Adrenal gland (tissue), 12 donors: ENCODE data around the gene FAM200C. TPM values are rescaled to one million over a fixed set of nuclear protein-coding genes. Genes with fewer than 3 reads are reported as not detected.

Source experiments
- DNase-seq, 7 donors: peaks; one replicate each; pipeline ENCODE4 v3.0.0-alpha.2; 2019 to 2020
- H3K27ac ChIP-seq, 5 donors: fragments of 200-600 bp; sonication (generic) in 4 of 5; 1 replicate in 3 of 5; 2 replicates in 2 of 5; pipeline versions ENCODE4 v1.5.1 to v1.8.0; 2016 to 2020; ENCODE audit warnings: mild to moderate bottlenecking in 1 of 5
- H3K27me3 ChIP-seq: fragments of 200-600 bp; 2 replicates; pipeline ENCODE4 v1.8.0; 2021
- H3K36me3 ChIP-seq, 2 donors: fragments of 200-600 bp; replicated peaks in 1 of 2; 1 replicate in 1 of 2; 2 replicates in 1 of 2; pipeline versions ENCODE4 v1.5.1 to v1.8.0; 2018 to 2022
- H3K4me1 ChIP-seq, 2 donors: fragments of 200-600 bp; replicated peaks in 1 of 2; 1 replicate in 1 of 2; 2 replicates in 1 of 2; pipeline versions ENCODE4 v1.5.1 to v1.8.0; 2018 to 2021
- H3K4me3 ChIP-seq, 4 donors: fragments of 200-600 bp; sonication (generic) in 3 of 4; one replicate each; pipeline ENCODE4 v1.5.1; 2016 to 2018
- H3K9me3 ChIP-seq, 3 donors: fragments of 200-600 bp; sonication (generic) in 1 of 3; replicated peaks in 1 of 3; 1 replicate in 2 of 3; 2 replicates in 1 of 3; pipeline versions ENCODE4 v1.5.1 to v1.8.0; 2016 to 2021
- CTCF ChIP-seq, 6 experiments: fragments of 450-650 bp in 4 of 6; fragments of 200-600 bp in 2 of 6; sonication (generic) in 1 of 6; IDR thresholded peaks; 1 replicate in 5 of 6; 2 replicates in 1 of 6; pipeline versions ENCODE4 v1.5.1 to v1.8.0; 2016 to 2021; ENCODE audit warnings: antibody characterized with exemption in 6 of 6, mild to moderate bottlenecking in 2 of 6, moderate library complexity in 1 of 6
- POLR2A ChIP-seq, 2 donors: fragments of 450-650 bp; IDR thresholded peaks; one replicate each; pipeline ENCODE4 v1.6.1; 2017; ENCODE audit warnings: antibody characterized with exemption in 2 of 2, mild to moderate bottlenecking in 2 of 2, moderate library complexity in 1 of 2
- WGBS, 4 donors: extraction: QIAGEN DNeasy Blood & Tissue Kit in 2 of 4; methylation state at CpG; one replicate each; pipeline versions ENCODE4 v1.1.5 to v1.1.7; 2013 to 2017; 5-methylcytosine and 5-hydroxymethylcytosine counted together
- intact Hi-C, 2 donors: fragments of 100-400 bp; cut with DNase I; formaldehyde crosslinking; loops; one replicate each; pipeline versions ENCODE4 v1.14.1 to v1.15.0; 2022 to 2023
- polyA plus RNA-seq, 3 donors: library from polyadenylated mRNA; stranded (reverse); fragments of 200-250 nt in 2 of 3; fragments of 350-450 nt in 1 of 3; fragmentation: Illumina TruSeq in 1 of 3; extraction: RNeasy Lipid Tissue Mini Kit (QIAGEN cat#74804) in 1 of 3; gene quantifications; one replicate each; pipeline ENCODE4 v1.2.3, GENCODE V29; 2013 to 2014
- total RNA-seq, 9 donors: library from RNA; depleted of rRNA in 4 of 9; stranded (reverse); fragments of >200 nt in 4 of 9; fragments of 120-200 nt in 1 of 9; fragmentation: NEBNext Ultra II Directional in 1 of 9; extraction: Animal tissue kit (Norgen Biotek cat#: 25700) in 1 of 9; gene quantifications; one replicate each; pipeline versions ENCODE4 v1.1.0 to v1.2.4, GENCODE V29; 2013 to 2023
- donor health status: healthy with polysubstance abuse.
- donor health status: Bipolar disorder and iron deficiency.
- donor health status: DM: yes; HTN: yes; CAD: no.
- donor health status: DM: no; HTN: no; CAD: no.
- donor health status: DM: no; HTN: no; CAD: no.
- donor health status: DM: yes; HTN: yes; CAD: no.

Gene FAM200C
- total and polyA plus RNA-seq, 12 donors = 0.42 to 9.0 (median 5.2) TPM

GRCh38 chr5:160445751-160446150, 45.9 kb upstream of the FAM200C start:
- H3K27ac ChIP-seq = no peak overlapping the region
- no peaks in the 10 kb centered on the region for H3K27me3 ChIP-seq
- DNase-seq = no peak
- no peak overlapping the region for H3K4me3 ChIP-seq
- intact Hi-C loops = loop anchor here in 1 of 2 donors (10.0 kb wide), 1 partner anchor 59 kb away; no protein-coding TSS in a partner anchor
- no peaks in the 10 kb centered on the region for H3K9me3 ChIP-seq
- H3K36me3 ChIP-seq = no peaks in the 10 kb centered on the region
- no peak for TF ChIP-seq POLR2A (IDR thresholded peaks at IDR 0.05)
- no peak for TF ChIP-seq CTCF (IDR thresholded peaks at IDR 0.05)
- no peaks in the 10 kb centered on the region for H3K4me1 ChIP-seq

GRCh38 chr5:160445132-160445531, 45.3 kb upstream of the FAM200C start:
- intact Hi-C loops = loop anchor here in 1 of 2 donors (10.0 kb wide), 1 partner anchor 60 kb away; no protein-coding TSS in a partner anchor
- H3K4me3 ChIP-seq = no peak overlapping the region
- no peaks in the 10 kb centered on the region for H3K4me1 ChIP-seq
- no peak overlapping the region for H3K27ac ChIP-seq
- DNase-seq = no peak
- no peaks in the 10 kb centered on the region for H3K27me3 ChIP-seq
- TF ChIP-seq CTCF (IDR thresholded peaks at IDR 0.05) = no peak
- TF ChIP-seq POLR2A (IDR thresholded peaks at IDR 0.05) = no peak
- no peaks in the 10 kb centered on the region for H3K9me3 ChIP-seq
- WGBS, 4 donors = 71 to 78% (median 75%) methylated on average over 1 of the region's 1 CpG
- no peaks in the 10 kb centered on the region for H3K36me3 ChIP-seq

- intact Hi-C loops = loop anchor here in 1 of 2 donors (10.0 kb wide), 1 partner anchor 60 kb away; no protein-coding TSS in a partner anchor
Observed at GRCh38 chr5:160444407-160444806, 44.6 kb upstream of the FAM200C start.

GRCh38 chr5:160442824-160443431, 43.1 kb upstream of the FAM200C start:
- Histone ChIP-seq H3K27ac (no peak overlapping the region), H3K27me3 (no peaks in the 10 kb centered on the region), H3K4me3 (no peak overlapping the region), H3K4me1 (peaks cover 4 to 7% of the 10 kb centered on the region in 2 donors), H3K36me3 (no peaks in the 10 kb centered on the region), H3K9me3 (no peaks in the 10 kb centered on the region)
- 62 to 74% (median 70%) methylated on average over 4 of the region's 4 CpGs for whole genome bisulfite sequencing, 4 donors
- no peak for TF ChIP-seq POLR2A (IDR thresholded peaks at IDR 0.05)
- TF ChIP-seq CTCF (IDR thresholded peaks at IDR 0.05) = no peak
- no peak for DNase-seq
- intact Hi-C loops = loop anchor here in 1 of 2 donors (10.0 kb wide), 1 partner anchor 62 kb away; no protein-coding TSS in a partner anchor

More at GRCh38 chr5:160444407-160444806, 44.6 kb upstream of the FAM200C start:
- Histone ChIP-seq H3K4me1 (no peaks in the 10 kb centered on the region), H3K27ac (no peak overlapping the region), H3K9me3 (no peaks in the 10 kb centered on the region), H3K36me3 (no peaks in the 10 kb centered on the region), H3K4me3 (no peak overlapping the region), H3K27me3 (no peaks in the 10 kb centered on the region)
- TF ChIP-seq POLR2A (IDR thresholded peaks at IDR 0.05) = no peak
- no peak for TF ChIP-seq CTCF (IDR thresholded peaks at IDR 0.05)
- 65 to 69% (median 67%) methylated on average over 1 of the region's 1 CpG for WGBS, 4 donors
- no peak for DNase-seq
